ENCODE measurements around the gene TSC1.

DNA sequence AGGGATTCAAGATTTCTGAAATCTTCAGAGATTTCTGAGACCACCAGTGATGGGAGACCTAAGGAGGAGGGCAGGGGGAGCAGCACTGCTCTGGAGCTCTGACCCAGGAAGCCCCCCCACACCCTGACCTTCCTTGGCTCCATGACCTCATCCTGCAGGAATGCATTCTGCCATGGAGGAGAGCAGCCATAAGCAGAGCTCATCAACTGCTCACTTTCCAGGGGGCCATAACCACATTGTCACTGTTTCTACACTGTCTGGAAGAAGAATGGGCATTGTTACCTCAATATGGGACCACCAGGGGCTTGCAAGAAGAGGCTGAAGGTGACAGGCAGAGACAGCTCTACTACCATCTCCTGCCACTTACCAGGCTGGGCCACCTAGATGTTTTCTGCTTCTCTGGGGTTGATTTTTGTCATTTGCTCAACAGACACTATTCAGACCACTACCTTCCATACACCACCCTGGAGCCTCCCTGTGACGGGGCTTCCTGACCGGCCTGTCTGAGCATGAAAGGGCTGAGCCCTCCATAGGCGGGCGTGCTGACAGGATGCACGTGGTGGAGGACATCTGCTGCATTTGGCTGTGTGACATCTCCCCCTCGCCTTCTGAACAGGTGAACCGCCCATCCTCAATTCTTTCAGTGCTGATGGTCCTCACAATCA lies 2.3 kb upstream of the TSC1 start:
- no peak for TF ChIP-seq EP300 (IDR thresholded peaks at IDR 0.05)
- TF ChIP-seq, protein P1, sequence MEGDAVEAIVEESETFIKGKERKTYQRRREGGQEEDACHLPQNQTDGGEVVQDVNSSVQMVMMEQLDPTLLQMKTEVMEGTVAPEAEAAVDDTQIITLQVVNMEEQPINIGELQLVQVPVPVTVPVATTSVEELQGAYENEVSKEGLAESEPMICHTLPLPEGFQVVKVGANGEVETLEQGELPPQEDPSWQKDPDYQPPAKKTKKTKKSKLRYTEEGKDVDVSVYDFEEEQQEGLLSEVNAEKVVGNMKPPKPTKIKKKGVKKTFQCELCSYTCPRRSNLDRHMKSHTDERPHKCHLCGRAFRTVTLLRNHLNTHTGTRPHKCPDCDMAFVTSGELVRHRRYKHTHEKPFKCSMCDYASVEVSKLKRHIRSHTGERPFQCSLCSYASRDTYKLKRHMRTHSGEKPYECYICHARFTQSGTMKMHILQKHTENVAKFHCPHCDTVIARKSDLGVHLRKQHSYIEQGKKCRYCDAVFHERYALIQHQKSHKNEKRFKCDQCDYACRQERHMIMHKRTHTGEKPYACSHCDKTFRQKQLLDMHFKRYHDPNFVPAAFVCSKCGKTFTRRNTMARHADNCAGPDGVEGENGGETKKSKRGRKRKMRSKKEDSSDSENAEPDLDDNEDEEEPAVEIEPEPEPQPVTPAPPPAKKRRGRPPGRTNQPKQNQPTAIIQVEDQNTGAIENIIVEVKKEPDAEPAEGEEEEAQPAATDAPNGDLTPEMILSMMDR (IDR thresholded peaks at IDR 0.05) = no peak
